ENCODE results near the gene CHST4.

DNA sequence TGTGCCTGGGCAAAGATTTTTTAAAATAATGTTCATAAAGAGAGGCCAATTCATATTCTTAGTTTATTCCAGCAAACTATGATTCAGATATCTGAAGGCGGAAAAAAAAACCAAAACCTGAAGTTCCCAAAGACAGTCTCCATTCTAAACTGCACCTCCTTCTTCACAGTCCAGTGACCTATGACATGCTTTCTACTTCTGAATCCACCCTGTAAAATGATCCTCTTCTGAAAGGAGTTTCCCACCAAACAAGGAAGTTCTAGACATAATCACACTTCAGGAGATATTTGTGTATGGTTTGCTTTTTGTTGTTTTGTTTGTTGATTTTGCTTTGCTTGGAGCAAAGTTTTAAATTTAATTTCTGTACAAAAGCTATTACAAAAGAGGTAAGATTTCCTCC, 12.9 kb upstream of the CHST4 start:
- TF ChIP-seq, protein P1, sequence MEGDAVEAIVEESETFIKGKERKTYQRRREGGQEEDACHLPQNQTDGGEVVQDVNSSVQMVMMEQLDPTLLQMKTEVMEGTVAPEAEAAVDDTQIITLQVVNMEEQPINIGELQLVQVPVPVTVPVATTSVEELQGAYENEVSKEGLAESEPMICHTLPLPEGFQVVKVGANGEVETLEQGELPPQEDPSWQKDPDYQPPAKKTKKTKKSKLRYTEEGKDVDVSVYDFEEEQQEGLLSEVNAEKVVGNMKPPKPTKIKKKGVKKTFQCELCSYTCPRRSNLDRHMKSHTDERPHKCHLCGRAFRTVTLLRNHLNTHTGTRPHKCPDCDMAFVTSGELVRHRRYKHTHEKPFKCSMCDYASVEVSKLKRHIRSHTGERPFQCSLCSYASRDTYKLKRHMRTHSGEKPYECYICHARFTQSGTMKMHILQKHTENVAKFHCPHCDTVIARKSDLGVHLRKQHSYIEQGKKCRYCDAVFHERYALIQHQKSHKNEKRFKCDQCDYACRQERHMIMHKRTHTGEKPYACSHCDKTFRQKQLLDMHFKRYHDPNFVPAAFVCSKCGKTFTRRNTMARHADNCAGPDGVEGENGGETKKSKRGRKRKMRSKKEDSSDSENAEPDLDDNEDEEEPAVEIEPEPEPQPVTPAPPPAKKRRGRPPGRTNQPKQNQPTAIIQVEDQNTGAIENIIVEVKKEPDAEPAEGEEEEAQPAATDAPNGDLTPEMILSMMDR (IDR thresholded peaks at IDR 0.05; ENCODE audit: insufficient read depth, low read depth, low read length) = no peak
- TF ChIP-seq EZH2 (IDR thresholded peaks at IDR 0.05; ENCODE audit: insufficient read depth, low read length) = no peak
